ENCODE measurements around the gene STIM2. TPM values are rescaled to one million over a fixed set of nuclear protein-coding genes. Genes with fewer than 3 reads are reported as not detected.
A peak's percentile ranks its signal among the peaks of the same experiment; 100 is the strongest.
"Not testable (repeated sequence)": the region's sequence is repeated elsewhere in the genome, so short reads cannot be mapped to it uniquely, and the experiment has no call there.

STIM2 gene
- total RNA-seq, 1 donor = 71.5 TPM

DNA sequence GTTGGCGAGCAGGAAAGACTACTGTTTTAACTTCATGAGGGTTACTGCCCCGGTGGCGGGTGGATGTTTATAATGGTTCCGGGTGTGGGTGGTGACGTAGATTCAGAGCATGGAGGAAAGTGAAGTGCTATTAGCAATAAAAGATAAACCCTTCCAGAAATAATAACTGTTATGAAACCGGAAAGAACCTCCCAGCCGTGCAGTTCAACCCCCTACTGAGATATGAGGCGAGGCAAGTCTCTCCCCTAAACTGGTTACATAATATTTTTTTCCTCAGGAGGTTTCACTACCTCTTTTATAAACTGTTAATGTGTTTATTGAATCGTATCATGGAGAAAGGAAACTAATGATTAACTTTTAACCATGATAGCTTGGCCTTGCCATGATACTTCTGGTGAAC is 33.9 kb upstream of the STIM2 start:
- peaks cover 12% of the 10 kb centered on the region for H3K27me3 ChIP-seq (ENCODE audit: insufficient read depth, low read length)
- H3K9me3 ChIP-seq (ENCODE audit: low read depth, low read length) = no peaks in the 10 kb centered on the region
- peaks cover 48% of the 10 kb centered on the region for H3K4me1 ChIP-seq (ENCODE audit: insufficient read depth, low read length)
- no peak overlapping the region for H3K4me3 ChIP-seq (ENCODE audit: low read length)

DNA sequence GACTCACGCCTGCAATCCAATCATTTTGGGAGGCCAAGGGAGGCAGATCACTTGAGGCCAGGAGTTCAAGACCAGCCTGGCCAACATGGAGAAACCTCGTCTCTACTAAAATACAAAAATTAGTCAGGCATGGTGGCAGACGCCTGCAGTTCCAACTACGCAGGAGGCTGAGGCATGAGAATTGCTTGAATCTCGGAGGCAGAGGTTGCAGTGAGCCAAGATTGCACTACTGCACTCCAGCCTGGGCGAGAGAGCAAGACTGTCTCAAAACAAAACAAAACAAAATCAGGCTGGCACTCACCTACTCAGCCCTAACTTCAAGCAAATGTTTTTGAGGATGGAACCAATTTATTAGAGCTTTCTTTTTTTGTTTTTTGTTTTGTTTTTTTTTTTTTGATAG is 33.3 kb upstream of the STIM2 start:
- not testable (repeated sequence) for H3K4me3 ChIP-seq (ENCODE audit: low read length); H3K9me3 ChIP-seq (ENCODE audit: low read depth, low read length)
- peaks cover 42% of the 10 kb centered on the region for H3K4me1 ChIP-seq (ENCODE audit: insufficient read depth, low read length)
- peaks cover 12% of the 10 kb centered on the region for H3K27me3 ChIP-seq (ENCODE audit: insufficient read depth, low read length)

DNA sequence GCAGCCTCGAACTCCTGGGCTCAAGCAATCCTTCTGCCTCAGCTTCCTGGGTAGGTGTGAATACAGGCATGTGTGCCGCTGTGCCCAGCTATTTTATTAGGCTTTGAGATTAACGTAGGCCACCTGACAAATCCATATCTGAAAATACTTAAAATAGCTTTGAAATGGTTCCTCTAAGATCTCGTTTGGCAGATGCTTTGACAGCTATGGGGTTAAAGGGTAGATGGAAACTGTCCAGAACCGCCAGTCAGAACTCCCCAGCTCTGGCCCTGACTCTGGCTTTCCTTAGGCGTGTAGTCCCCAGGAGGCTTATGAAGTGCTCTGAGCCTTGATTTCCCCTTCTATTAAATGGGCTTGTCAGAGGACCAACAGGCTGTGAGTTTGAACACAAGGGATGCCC is 32.8 kb upstream of the STIM2 start:
- H3K27me3 ChIP-seq (ENCODE audit: insufficient read depth, low read length) = peaks cover 12% of the 10 kb centered on the region
- H3K9me3 ChIP-seq (ENCODE audit: low read depth, low read length) = no peaks in the 10 kb centered on the region
- H3K4me1 ChIP-seq (ENCODE audit: insufficient read depth, low read length) = peaks cover 37% of the 10 kb centered on the region
- no peak overlapping the region for H3K4me3 ChIP-seq (ENCODE audit: low read length)

DNA sequence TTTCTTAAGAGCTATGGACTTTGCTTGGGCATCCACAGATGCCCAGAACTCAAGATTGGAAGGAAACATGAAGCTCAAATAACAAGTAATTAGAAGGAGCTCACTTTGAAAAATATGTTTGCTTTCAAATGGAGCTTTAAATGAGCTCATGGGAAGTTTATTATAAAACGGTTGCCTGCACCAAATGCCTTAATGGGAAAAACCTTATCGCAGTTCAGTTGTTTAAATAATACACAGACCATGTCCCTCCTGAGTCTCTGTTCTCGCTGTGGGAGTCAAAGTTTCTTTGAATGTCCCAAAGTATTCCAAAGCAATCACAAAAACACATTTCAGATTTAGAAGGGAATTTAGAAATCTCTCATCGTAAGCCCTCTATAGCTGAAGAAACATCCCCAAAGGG is 31.6 kb upstream of the STIM2 start:
- H3K9me3 ChIP-seq (ENCODE audit: low read depth, low read length) = no peaks in the 10 kb centered on the region
- no peak overlapping the region for H3K4me3 ChIP-seq (ENCODE audit: low read length)
- H3K27me3 ChIP-seq (ENCODE audit: insufficient read depth, low read length) = peaks cover 2% of the 10 kb centered on the region
- H3K4me1 ChIP-seq (ENCODE audit: insufficient read depth, low read length) = peaks cover 25% of the 10 kb centered on the region

DNA sequence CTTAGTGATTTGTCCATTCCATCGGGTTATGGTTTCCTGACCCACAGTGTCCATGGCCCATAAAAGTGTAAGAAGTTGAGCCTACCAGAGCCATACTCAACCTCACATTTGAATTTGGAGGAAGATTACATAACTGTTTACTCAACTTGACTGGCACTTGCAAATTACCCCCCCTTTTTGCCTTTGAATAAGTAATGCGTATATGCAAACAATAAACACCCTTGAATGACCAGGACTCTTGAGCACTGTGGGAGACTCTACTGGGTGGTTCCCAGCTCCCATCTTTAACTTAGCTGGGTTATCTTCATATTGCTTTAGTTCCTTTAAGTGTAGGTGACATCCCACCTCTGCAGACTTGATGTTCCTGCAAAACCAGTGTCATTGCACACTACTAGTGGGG is 30.6 kb upstream of the STIM2 start:
- peaks cover 25% of the 10 kb centered on the region for H3K4me1 ChIP-seq (ENCODE audit: insufficient read depth, low read length)
- no peaks in the 10 kb centered on the region for H3K27me3 ChIP-seq (ENCODE audit: insufficient read depth, low read length)
- H3K9me3 ChIP-seq (ENCODE audit: low read depth, low read length) = no peaks in the 10 kb centered on the region
- H3K4me3 ChIP-seq (ENCODE audit: low read length) = no peak overlapping the region

DNA sequence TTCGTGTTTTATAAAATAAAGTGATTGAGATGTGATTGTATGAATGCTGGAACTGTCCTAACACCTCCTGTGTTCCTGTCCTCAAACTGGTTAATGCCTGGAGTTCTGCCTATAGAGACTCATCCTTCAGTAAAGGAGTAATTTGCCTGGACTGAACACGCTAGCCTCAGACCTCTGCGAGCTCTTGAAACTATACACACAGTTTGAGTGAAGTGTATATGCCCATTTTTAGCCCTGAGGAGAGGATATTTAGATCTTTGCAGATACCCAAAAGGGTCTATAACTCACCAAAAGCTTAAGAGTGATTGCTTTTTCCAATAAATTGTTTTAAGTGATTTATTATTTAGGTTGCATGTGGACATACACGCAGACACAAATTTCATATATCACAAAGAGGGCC is 29.9 kb upstream of the STIM2 start:
- H3K4me1 ChIP-seq (ENCODE audit: insufficient read depth, low read length) = peaks cover 24% of the 10 kb centered on the region
- no peaks in the 10 kb centered on the region for H3K9me3 ChIP-seq (ENCODE audit: low read depth, low read length)
- H3K27me3 ChIP-seq (ENCODE audit: insufficient read depth, low read length) = no peaks in the 10 kb centered on the region
- H3K4me3 ChIP-seq (ENCODE audit: low read length) = no peak overlapping the region

DNA sequence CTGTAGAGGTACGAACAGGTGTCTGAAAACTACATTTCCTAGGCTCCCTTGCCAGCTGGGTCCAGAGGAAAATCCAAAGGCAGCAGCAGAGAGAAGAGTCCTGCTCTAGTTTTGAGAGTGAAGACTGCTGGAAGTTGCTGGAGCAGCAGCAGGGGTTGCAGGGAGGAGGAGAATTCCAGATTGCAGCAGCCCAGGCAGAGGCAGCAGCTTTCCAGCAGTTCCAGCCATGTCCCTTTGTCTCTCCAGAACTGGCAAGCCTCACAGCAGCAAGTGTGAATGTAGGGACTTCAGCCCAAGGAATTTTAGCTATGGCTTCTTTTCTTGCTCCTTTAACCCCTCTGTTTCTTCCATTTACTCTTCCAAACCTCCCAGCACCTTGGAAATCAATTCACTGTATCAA is 24.1 kb upstream of the STIM2 start:
- H3K27me3 ChIP-seq (ENCODE audit: insufficient read depth, low read length) = no peaks in the 10 kb centered on the region
- no peak overlapping the region for H3K4me3 ChIP-seq (ENCODE audit: low read length)
- H3K9me3 ChIP-seq (ENCODE audit: low read depth, low read length) = no peaks in the 10 kb centered on the region
- peaks cover 3% of the 10 kb centered on the region for H3K4me1 ChIP-seq (ENCODE audit: insufficient read depth, low read length)

DNA sequence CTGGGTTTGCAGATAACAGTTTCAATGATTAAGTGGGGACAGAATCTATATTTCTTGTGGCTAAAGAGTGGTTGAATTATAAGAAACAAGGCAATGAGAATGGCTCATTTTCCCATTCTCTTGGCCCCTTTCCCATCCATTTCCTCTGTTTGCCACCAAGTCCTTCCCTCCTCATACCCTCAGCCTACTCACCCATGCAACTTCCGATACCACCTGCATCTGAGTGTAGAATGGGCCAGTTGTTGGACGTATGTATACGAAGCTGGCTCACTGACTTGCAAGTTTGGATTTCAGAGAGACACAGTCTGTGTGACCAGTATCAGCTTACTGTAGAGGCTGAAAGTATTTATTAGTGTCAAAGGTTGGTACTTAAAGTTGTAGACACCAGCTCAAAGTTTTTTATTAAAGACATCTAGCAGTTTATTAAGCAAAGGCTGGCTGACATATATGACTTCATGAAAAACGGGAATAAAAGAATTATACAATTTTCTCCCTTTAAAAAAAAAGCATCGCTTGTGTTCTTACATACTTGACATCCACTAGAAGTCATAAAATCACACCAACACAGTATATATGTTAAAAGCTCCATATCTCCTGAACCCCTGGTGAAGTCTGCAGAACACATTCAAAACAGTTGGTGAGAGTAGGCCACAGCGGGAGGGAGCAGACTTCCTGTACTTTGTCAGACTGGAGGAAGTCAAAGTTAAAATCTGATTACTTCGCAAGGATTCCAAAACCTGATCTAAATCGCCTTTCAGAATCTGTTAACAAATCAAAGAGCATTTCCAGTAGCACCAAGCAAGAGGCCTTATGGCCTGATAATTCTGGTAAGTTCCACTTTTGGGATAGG is 22.4 kb upstream of the STIM2 start:
- peaks cover 8% of the 10 kb centered on the region for H3K4me1 ChIP-seq (ENCODE audit: insufficient read depth, low read length)
- H3K27me3 ChIP-seq (ENCODE audit: insufficient read depth, low read length) = no peaks in the 10 kb centered on the region
- no peak overlapping the region for H3K4me3 ChIP-seq (ENCODE audit: low read length)
- H3K9me3 ChIP-seq (ENCODE audit: low read depth, low read length) = no peaks in the 10 kb centered on the region

DNA sequence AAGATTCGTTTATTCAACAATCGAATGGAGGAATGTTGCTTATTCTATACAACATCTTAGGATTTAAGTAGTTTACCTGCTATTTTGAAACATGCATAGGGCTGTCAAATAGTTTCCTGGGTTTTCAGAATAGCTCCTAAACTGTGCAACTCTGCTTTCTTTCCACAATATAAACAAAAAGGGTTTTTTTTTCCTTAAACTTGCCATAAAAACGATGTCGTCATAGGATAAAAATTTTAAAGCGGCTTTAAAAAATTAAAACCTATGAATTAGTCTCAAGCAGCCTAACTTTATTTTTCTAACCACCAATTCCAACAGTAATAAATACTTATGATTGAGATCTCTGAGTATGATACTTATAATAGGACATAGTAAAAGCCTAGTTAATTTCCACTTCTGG is 21.6 kb upstream of the STIM2 start:
- H3K9me3 ChIP-seq (ENCODE audit: low read depth, low read length) = no peaks in the 10 kb centered on the region
- H3K4me1 ChIP-seq (ENCODE audit: insufficient read depth, low read length) = peaks cover 8% of the 10 kb centered on the region
- H3K27me3 ChIP-seq (ENCODE audit: insufficient read depth, low read length) = no peaks in the 10 kb centered on the region
- no peak overlapping the region for H3K4me3 ChIP-seq (ENCODE audit: low read length)

DNA sequence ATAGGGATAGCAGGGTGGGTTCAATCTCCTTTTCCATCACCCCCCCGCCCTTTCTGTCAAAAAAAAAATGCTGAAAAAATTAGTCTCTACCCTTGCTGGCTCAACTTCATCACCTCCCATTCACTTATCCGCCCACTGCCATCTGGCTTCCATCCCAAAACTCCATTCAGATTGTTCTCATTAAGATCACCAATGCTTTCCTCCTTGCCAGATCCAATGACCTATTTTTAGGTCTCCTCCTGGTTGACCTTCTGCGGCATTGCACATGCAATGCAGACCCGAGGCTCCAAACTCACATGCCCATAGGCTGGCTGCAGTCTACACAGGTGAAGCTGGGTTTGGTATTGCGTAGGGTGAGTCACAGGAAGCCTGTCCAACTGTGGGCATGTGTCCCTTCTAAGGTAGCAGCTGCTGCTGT is 21.1 kb upstream of the STIM2 start:
- Histone ChIP-seq H3K4me3 (ENCODE audit: low read length) (no peak overlapping the region), H3K4me1 (ENCODE audit: insufficient read depth, low read length) (peaks cover 8% of the 10 kb centered on the region), H3K27me3 (ENCODE audit: insufficient read depth, low read length) (no peaks in the 10 kb centered on the region), H3K9me3 (ENCODE audit: low read depth, low read length) (no peaks in the 10 kb centered on the region)

DNA sequence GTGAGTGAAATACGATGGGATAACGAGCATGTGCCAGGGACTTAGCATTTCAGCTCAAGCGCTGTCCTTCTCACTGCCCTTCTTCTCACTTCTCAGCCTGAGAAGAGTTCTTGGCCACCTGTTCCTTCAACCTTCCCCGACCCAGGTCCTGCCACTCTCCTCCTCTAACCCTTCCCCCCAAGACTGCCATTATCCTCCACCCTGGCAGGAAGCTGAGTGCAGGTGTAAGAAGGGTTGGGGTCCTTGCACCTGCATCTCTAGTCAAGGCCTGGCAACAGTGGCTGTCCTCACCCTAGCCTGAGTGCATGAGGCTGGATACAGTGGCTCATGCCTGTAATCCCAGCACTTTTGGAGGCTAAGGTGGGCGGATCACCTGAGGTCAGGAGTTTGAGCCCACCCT is 19.9 kb upstream of the STIM2 start:
- H3K4me3 ChIP-seq (ENCODE audit: low read length) = no peak overlapping the region
- H3K9me3 ChIP-seq (ENCODE audit: low read depth, low read length) = no peaks in the 10 kb centered on the region
- H3K27me3 ChIP-seq (ENCODE audit: insufficient read depth, low read length) = no peaks in the 10 kb centered on the region
- H3K4me1 ChIP-seq (ENCODE audit: insufficient read depth, low read length) = peaks cover 8% of the 10 kb centered on the region

DNA sequence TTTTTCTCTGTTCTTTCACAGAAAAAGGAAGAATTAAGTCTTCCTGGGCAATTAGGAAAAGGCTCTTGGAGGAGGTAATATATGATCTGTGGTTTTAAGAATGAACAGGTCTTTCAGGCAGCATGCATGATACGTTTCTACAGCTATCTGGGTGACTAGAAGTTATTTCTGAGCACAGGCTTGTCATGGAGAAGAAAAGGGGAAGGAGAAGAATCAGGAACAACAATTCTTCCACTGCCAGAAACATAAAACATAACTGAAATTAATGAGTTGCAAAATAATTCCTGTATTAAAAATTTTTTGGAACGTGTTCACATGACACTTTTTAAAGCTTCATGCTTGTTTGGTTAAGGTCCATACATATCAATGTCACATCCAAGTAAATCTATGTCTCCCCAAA is 17.7 kb upstream of the STIM2 start:
- no peaks in the 10 kb centered on the region for H3K9me3 ChIP-seq (ENCODE audit: low read depth, low read length)
- peaks cover 8% of the 10 kb centered on the region for H3K4me1 ChIP-seq (ENCODE audit: insufficient read depth, low read length)
- no peak overlapping the region for H3K4me3 ChIP-seq (ENCODE audit: low read length)
- H3K27me3 ChIP-seq (ENCODE audit: insufficient read depth, low read length) = no peaks in the 10 kb centered on the region

DNA sequence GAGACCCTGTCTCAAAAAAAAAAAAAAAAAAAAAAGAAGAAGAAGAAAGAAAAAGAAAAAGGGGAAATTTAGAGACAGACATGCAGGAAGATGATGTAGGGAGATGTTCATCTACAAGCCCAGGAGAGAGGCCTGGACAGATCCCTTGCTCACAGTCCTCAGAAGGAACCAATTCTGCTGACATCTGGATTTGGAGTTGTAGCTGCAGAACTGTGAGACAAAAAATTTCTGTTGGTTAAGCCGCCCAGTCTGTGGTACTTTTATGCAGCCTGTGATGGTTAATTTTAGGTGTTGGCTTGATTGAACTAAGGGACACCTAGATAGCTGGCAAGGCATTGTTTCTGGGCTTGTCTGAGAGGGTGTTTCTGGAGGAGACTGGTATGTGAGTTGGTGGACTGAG is 10.1 kb upstream of the STIM2 start:
- H3K27me3 ChIP-seq (ENCODE audit: insufficient read depth, low read length) = no peaks in the 10 kb centered on the region
- H3K9me3 ChIP-seq (ENCODE audit: low read depth, low read length) = no peaks in the 10 kb centered on the region
- no peak overlapping the region for H3K4me3 ChIP-seq (ENCODE audit: low read length)
- peaks cover 6% of the 10 kb centered on the region for H3K4me1 ChIP-seq (ENCODE audit: insufficient read depth, low read length)

DNA sequence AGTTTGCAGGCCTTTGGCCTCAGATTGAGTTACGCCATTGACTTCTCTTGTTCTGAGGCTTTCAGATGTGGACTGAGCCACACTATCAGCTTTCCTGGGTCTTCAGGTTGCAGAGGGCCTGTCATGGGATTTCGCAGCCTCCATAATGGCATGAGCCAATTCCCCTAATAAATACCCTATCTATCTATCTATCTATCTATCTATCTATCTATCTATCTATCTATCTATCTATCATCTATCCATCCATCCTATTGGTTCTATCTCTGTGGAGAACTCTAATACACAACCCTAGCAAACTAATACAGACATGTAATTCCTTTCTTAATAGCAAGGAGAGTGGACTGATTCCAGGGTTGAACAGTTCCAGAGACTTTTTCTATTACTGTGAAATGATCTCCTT is 9.5 kb upstream of the STIM2 start:
- H3K27me3 ChIP-seq (ENCODE audit: insufficient read depth, low read length) = no peaks in the 10 kb centered on the region
- no peak overlapping the region for H3K4me3 ChIP-seq (ENCODE audit: low read length)
- peaks cover 6% of the 10 kb centered on the region for H3K4me1 ChIP-seq (ENCODE audit: insufficient read depth, low read length)
- H3K9me3 ChIP-seq (ENCODE audit: low read depth, low read length) = no peaks in the 10 kb centered on the region

DNA sequence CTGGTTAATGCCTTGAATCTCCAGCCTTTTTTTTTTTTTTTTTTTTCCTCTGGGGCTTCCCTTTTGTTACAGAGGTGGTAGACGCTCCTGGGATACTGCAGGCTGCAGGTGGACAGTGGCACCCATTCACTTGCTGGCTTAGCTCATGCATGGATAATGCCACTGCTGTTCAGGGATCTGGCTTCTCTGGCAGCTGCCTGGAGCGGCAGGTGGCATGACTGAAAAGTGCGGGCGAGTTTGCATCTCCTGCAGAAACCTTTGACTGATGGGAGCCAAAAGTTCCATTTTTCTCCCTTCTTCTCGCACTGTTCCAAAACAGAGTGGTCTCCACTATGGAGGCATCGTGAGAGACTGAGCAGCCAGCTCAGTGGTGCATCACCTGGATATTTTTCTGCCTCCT is 5.9 kb upstream of the STIM2 start:
- no peaks in the 10 kb centered on the region for H3K27me3 ChIP-seq (ENCODE audit: insufficient read depth, low read length)
- H3K4me1 ChIP-seq (ENCODE audit: insufficient read depth, low read length) = peaks cover 25% of the 10 kb centered on the region
- H3K4me3 ChIP-seq (ENCODE audit: low read length) = no peak overlapping the region
- H3K9me3 ChIP-seq (ENCODE audit: low read depth, low read length) = no peaks in the 10 kb centered on the region

DNA sequence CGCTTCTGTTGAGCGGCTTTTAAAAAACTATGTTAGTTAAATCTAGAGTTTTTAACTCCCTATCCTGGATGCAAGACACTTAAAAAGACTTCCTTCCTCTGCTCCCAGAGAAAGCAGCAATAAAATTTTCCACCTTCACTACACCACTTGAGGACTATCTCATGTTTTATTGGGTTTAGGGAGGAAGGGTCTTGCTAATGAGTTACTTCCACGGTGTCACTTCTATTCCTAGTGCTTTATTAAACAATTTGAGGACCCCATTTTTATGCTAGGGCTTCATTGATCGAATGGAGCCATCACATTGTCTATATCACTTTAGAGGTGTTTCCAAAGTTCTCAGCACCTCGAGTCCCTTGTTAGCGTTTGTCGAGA is 3.7 kb upstream of the STIM2 start:
- Histone ChIP-seq H3K4me1 (ENCODE audit: insufficient read depth, low read length) (peaks cover 31% of the 10 kb centered on the region), H3K9me3 (ENCODE audit: low read depth, low read length) (no peaks in the 10 kb centered on the region), H3K4me3 (ENCODE audit: low read length) (peak overlapping the region; percentile 63), H3K27me3 (ENCODE audit: insufficient read depth, low read length) (no peaks in the 10 kb centered on the region)
